K562 (cell line): ENCODE data around the gene PSMA2. TPM values are rescaled to one million over a fixed set of nuclear protein-coding genes. Genes with fewer than 3 reads are reported as not detected.

Experiments used
- HDGF ChIP-seq: fragments of 450-650 bp; IDR thresholded peaks from 2 replicates; pipeline ENCODE4 v1.6.1; 2016
- ILK ChIP-seq: fragments of 450-650 bp; IDR thresholded peaks from 2 replicates; pipeline ENCODE4 v1.6.1; 2016; ENCODE audit warnings: missing genetic modification characterization, low read depth, mild to moderate bottlenecking, missing compliant biosample characterization, moderate library complexity, borderline replicate concordance
- POU5F1 ChIP-seq: fragments of 150-350 bp; IDR thresholded peaks from 2 replicates; pipeline ENCODE4 v1.6.1; 2014; ENCODE audit warnings: borderline replicate concordance, low read length, low read depth, mild to moderate bottlenecking; ENCODE audit not compliant: partially characterized antibody
- PPARD ChIP-seq: fragments of 250-450 bp; sonication (Bioruptor Pico); IDR thresholded peaks from 2 replicates; pipeline ENCODE4 v1.8.0; 2022; ENCODE audit warnings: inconsistent platforms, mild to moderate bottlenecking, moderate library complexity
- SMARCA4 ChIP-seq: fragments of 450-650 bp; IDR thresholded peaks from 2 replicates; pipeline ENCODE4 v1.6.1; 2016
- SREBF1 ChIP-seq: fragments of 150-350 bp; IDR thresholded peaks from 2 replicates; pipeline ENCODE4 v1.6.1; 2014; ENCODE audit warnings: antibody characterized with exemption, low read depth, low read length, borderline replicate concordance
- SRSF3 ChIP-seq: fragments of 200-400 bp; formaldehyde crosslinking; IDR thresholded peaks from 2 replicates; pipeline ENCODE4 v1.6.1; 2016; ENCODE audit warnings: mild to moderate bottlenecking, low read length, moderate library complexity; ENCODE audit not compliant: insufficient read depth
- TAF15 ChIP-seq: fragments of 200-400 bp; formaldehyde crosslinking; IDR thresholded peaks from 2 replicates; pipeline ENCODE4 v1.6.1; 2017; ENCODE audit warnings: mild to moderate bottlenecking, low read depth, low read length, moderate library complexity
- ZNF282 ChIP-seq: sonication (generic); formaldehyde crosslinking; IDR thresholded peaks from 2 replicates; pipeline ENCODE4 v1.8.1; 2023; ENCODE audit warnings: missing genetic modification reagents
- ZNF347 ChIP-seq: fragments of 450-650 bp; formaldehyde crosslinking; IDR thresholded peaks from 2 replicates; pipeline ENCODE4 v1.4.0; 2020; ENCODE audit warnings: low read depth, mild to moderate bottlenecking, moderate library complexity
- polyA plus RNA-seq, 8 experiments: library from polyadenylated mRNA; depleted of rRNA in 4 of 8; stranded (reverse) in 5 of 8; unstranded in 3 of 8; fragments of >200 nt; fragmentation: Nextera tagmentation in 2 of 8; fragmentation: Illumina TruSeq in 1 of 8; extraction: Ambion mirVana in 2 of 8; extraction: Trizol in 1 of 8; gene quantifications; 2 replicates each; pipeline versions ENCODE4 v1.2.1 to v1.2.3, GENCODE V29; 2011 to 2014; ENCODE audit warnings: inconsistent platforms in 1 of 8, missing spikeins in 1 of 8
- total RNA-seq, 7 experiments: library from RNA; depleted of rRNA in 6 of 7; stranded (reverse); fragments of >200 nt in 6 of 7; fragmentation: Illumina TruSeq in 2 of 7; extraction: Trizol in 2 of 7; gene quantifications; 2 replicates each; pipeline versions ENCODE4 v1.2.1 to v1.2.3, GENCODE V29; 2011 to 2021; ENCODE audit warnings: low replicate concordance in 1 of 7
- TF ChIP-seq, protein P1 (sequence below): sonication (generic); formaldehyde crosslinking; IDR thresholded peaks from 2 replicates; pipeline ENCODE4 v1.8.1; 2023; ENCODE audit warnings: mild to moderate bottlenecking, missing genetic modification reagents
- TF ChIP-seq, protein P2 (sequence below): fragments of 450-650 bp; IDR thresholded peaks from 2 replicates; pipeline ENCODE4 v1.6.1; 2016; ENCODE audit warnings: mild to moderate bottlenecking
- TF ChIP-seq, protein P3 (sequence below): fragments of 450-650 bp; IDR thresholded peaks from 2 replicates; pipeline ENCODE4 v1.6.1; 2018; ENCODE audit not compliant: partially characterized antibody
- TF ChIP-seq, protein P4 (sequence below): fragments of 450-650 bp; IDR thresholded peaks from 2 replicates; pipeline ENCODE4 v1.6.1; 2018; ENCODE audit warnings: mild to moderate bottlenecking, low read depth; ENCODE audit not compliant: partially characterized antibody

PSMA2 gene
- total and polyA plus RNA-seq, 9 of the 15 experiments (the other 6 are each of a cell fraction or from before 2014, with no cell fraction given) = 91.7 to 1,070 (median 213) TPM

DNA sequence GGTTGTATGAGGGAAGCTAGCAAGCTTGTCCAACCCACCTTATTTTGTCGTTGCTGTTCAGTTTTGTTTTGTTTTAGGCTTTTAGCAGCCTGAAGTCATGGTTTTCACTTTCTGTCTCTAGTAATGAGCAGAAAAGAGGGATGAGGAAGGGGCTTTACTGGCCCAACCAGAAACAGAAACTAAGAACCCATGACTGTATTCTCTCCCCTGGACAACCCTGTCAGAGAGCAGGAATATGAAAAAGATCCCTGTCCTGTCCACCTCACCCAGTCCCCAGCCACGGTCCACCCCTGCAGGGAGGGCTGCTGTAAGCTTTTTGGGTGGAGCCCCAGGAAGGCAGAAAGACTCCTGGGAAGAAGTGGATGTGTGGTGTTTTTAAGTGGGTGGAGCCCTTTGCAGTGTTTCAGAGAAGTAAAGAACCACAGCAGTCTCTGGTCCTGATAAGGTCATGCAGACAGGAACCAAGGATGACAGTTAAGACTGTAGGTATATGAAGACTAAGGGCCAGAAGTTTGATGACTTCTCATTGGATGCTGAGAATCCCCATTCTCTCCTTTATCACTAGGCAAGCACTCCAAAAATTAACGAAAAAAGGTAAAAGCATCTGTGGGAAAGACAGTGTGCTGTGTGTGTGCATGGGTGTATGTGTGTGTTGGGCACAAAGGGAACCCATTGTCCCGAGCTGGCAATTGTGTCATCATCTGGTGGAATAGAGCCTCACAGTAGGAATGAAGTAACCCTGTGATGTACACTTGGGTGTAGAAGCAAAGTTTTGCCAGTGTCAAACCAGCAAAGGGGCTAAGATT, 14.1 kb upstream of the PSMA2 start (continued):
- TF ChIP-seq, protein P1, sequence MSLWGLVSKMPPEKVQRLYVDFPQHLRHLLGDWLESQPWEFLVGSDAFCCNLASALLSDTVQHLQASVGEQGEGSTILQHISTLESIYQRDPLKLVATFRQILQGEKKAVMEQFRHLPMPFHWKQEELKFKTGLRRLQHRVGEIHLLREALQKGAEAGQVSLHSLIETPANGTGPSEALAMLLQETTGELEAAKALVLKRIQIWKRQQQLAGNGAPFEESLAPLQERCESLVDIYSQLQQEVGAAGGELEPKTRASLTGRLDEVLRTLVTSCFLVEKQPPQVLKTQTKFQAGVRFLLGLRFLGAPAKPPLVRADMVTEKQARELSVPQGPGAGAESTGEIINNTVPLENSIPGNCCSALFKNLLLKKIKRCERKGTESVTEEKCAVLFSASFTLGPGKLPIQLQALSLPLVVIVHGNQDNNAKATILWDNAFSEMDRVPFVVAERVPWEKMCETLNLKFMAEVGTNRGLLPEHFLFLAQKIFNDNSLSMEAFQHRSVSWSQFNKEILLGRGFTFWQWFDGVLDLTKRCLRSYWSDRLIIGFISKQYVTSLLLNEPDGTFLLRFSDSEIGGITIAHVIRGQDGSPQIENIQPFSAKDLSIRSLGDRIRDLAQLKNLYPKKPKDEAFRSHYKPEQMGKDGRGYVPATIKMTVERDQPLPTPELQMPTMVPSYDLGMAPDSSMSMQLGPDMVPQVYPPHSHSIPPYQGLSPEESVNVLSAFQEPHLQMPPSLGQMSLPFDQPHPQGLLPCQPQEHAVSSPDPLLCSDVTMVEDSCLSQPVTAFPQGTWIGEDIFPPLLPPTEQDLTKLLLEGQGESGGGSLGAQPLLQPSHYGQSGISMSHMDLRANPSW (CRISPR knock-in tag) = no peak
- TF ChIP-seq SREBF1 (no peak), HDGF (peak; percentile 42; the same call in 1 of the 2 replicates), SMARCA4 (no peak), ILK (tag) (no peak), POU5F1 (no peak), SRSF3 (no peak), ZNF282 (CRISPR knock-in tag) (no peak), PPARD (CRISPR knock-in tag) (no peak), TAF15 (no peak), ZNF347 (no peak)
- TF ChIP-seq, protein P2, sequence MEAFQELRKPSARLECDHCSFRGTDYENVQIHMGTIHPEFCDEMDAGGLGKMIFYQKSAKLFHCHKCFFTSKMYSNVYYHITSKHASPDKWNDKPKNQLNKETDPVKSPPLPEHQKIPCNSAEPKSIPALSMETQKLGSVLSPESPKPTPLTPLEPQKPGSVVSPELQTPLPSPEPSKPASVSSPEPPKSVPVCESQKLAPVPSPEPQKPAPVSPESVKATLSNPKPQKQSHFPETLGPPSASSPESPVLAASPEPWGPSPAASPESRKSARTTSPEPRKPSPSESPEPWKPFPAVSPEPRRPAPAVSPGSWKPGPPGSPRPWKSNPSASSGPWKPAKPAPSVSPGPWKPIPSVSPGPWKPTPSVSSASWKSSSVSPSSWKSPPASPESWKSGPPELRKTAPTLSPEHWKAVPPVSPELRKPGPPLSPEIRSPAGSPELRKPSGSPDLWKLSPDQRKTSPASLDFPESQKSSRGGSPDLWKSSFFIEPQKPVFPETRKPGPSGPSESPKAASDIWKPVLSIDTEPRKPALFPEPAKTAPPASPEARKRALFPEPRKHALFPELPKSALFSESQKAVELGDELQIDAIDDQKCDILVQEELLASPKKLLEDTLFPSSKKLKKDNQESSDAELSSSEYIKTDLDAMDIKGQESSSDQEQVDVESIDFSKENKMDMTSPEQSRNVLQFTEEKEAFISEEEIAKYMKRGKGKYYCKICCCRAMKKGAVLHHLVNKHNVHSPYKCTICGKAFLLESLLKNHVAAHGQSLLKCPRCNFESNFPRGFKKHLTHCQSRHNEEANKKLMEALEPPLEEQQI = peak; percentile 65; the same call in 1 of the 2 replicates
- TF ChIP-seq, protein P3, sequence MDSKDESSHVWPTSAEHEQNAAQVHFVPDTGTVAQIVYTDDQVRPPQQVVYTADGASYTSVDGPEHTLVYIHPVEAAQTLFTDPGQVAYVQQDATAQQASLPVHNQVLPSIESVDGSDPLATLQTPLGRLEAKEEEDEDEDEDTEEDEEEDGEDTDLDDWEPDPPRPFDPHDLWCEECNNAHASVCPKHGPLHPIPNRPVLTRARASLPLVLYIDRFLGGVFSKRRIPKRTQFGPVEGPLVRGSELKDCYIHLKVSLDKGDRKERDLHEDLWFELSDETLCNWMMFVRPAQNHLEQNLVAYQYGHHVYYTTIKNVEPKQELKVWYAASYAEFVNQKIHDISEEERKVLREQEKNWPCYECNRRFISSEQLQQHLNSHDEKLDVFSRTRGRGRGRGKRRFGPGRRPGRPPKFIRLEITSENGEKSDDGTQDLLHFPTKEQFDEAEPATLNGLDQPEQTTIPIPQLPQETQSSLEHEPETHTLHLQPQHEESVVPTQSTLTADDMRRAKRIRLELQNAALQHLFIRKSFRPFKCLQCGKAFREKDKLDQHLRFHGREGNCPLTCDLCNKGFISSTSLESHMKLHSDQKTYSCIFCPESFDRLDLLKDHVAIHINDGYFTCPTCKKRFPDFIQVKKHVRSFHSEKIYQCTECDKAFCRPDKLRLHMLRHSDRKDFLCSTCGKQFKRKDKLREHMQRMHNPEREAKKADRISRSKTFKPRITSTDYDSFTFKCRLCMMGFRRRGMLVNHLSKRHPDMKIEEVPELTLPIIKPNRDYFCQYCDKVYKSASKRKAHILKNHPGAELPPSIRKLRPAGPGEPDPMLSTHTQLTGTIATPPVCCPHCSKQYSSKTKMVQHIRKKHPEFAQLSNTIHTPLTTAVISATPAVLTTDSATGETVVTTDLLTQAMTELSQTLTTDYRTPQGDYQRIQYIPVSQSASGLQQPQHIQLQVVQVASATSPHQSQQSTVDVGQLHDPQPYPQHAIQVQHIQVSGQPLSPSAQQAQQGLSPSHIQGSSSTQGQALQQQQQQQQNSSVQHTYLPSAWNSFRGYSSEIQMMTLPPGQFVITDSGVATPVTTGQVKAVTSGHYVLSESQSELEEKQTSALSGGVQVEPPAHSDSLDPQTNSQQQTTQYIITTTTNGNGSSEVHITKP = no peak
- TF ChIP-seq, protein P4, sequence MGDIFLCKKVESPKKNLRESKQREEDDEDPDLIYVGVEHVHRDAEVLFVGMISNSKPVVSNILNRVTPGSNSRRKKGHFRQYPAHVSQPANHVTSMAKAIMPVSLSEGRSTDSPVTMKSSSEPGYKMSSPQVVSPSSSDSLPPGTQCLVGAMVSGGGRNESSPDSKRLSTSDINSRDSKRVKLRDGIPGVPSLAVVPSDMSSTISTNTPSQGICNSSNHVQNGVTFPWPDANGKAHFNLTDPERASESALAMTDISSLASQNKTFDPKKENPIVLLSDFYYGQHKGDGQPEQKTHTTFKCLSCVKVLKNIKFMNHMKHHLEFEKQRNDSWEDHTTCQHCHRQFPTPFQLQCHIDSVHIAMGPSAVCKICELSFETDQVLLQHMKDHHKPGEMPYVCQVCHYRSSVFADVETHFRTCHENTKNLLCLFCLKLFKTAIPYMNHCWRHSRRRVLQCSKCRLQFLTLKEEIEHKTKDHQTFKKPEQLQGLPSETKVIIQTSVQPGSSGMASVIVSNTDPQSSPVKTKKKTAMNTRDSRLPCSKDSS = no peak
